OCI-M2 (cell line): Measurements from ENCODE around the gene RAVER2.

ENCODE experiments used
- DNase-seq: peaks from one replicate; lab custom pipeline; 2025; ENCODE audit not compliant: unreplicated experiment; lab: John Stamatoyannopoulos, UW

Gene RAVER2

GRCh38 chr1:64875101-64875500 lies 130.2 kb downstream of the RAVER2 start:
- DNase-seq: no peak

DNA sequence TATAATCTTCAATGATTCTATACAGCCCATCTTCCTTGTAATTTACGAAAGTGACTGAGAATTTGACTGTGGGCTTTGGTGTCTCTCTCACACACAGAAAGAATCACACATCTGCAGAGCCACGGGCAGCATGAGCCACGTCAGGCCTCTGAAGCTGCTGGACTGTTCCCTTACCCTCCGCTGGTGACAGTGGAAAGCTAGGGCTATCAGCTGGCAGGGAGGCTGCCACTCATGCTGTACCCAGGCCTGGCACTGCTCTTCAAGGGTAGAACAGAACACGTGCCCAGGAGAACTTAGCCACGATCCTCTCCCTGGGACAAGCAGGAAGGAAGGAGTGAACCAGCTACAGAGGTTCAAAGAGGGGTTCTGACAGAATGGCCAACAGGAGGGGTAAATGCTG lies 130.7 kb downstream of the RAVER2 start:
- DNase-seq: no peak

- DNase-seq: no peak
Measured at GRCh38 chr1:64877151-64877550, 132.3 kb downstream of the RAVER2 start.

- DNase-seq: no peak
Measured at GRCh38 chr1:64877598-64877997, 132.7 kb downstream of the RAVER2 start.

- DNase-seq: no peak
Measured at GRCh38 chr1:64878090-64878489, 133.2 kb downstream of the RAVER2 start.

- no peak for DNase-seq
Measured at GRCh38 chr1:64878931-64879611, 134.2 kb downstream of the RAVER2 start.

DNA sequence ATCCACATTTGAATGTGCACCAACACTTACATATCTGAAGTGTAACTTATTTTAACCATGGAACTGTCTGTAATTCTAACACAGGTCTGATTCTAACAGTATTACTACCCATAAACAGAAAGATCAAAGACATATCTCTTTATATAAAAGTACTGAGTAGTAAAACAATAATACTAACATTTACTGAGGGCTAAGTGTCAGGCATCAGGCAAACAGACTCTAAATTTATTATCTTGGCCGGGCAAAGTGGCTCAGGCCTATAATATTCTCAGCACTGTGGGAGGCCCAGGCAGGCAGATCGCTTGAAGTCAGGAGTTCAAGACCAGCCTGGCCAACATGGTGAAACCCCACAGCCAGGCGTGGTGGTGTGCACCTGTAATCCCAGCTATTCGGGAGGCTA lies 135.6 kb downstream of the RAVER2 start:
- no peak for DNase-seq

DNA sequence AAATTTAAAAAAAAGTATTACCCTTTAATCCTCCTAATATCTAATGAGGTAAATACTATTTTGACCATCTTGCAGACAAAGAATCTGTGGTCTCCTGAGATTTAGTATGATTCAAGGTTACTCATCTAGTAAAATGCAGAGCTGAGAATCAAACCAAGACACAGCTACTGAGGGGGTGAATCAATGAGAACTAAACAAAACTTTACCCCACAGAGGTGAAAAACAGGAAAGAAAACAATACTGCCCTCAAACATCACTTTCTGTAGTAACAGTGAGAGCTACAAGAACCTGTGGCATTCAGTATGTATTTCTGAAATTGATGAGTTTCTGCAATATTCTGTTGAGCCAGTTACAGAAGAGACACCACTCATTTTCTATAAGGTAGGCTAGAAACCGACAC lies 136.4 kb downstream of the RAVER2 start:
- no peak for DNase-seq
